ENCODE measurements around the gene CFAP300.

GRCh38 chr11:102114032-102114431 is 66.8 kb downstream of the CFAP300 start:
- TF ChIP-seq CTCF (IDR thresholded peaks at IDR 0.05; ENCODE audit: insufficient read depth, low read length) (no peak), REST (IDR thresholded peaks at IDR 0.05; ENCODE audit: insufficient replicate concordance, low read depth) (no peak)
